LHCN-M2 (cell line): ENCODE results near the gene PLA2G12A. TPM values are rescaled to one million over a fixed set of nuclear protein-coding genes. Genes with fewer than 3 reads are reported as not detected.

Experiments used
- DNase-seq: peaks from one replicate; pipeline ENCODE4 v3.0.0-alpha.2; 2012; ENCODE audit warnings: low read depth
- total RNA-seq: library from RNA; depleted of rRNA; stranded (reverse); fragments of >200 nt; gene quantifications from 2 replicates; pipeline ENCODE4 v1.2.3, GENCODE V29; 2014

The PLA2G12A gene
- total RNA-seq, 1 experiment from 2014 or later = 15.2 TPM

GRCh38 chr4:109729117-109729717 is 653 bp downstream of the PLA2G12A start:
- no peak for DNase-seq

- no peak for DNase-seq
Measured at GRCh38 chr4:109728385-109728784, 1.5 kb downstream of the PLA2G12A start.

- DNase-seq = no peak
Measured at GRCh38 chr4:109723110-109723509, 6.8 kb downstream of the PLA2G12A start.

- no peak for DNase-seq
Measured at GRCh38 chr4:109722357-109722756, 7.5 kb downstream of the PLA2G12A start.

- DNase-seq = peak; percentile 46
Measured at GRCh38 chr4:109721033-109721432, 8.8 kb downstream of the PLA2G12A start.

GRCh38 chr4:109719604-109720003 is 10.3 kb downstream of the PLA2G12A start:
- DNase-seq = no peak

- DNase-seq = no peak
Measured at GRCh38 chr4:109718759-109719158, 11.1 kb downstream of the PLA2G12A start.

- no peak for DNase-seq
Measured at GRCh38 chr4:109713500-109713899, 16.4 kb downstream of the PLA2G12A start.

- no peak for DNase-seq
Measured at GRCh38 chr4:109708990-109709389, 20.9 kb downstream of the PLA2G12A start.

GRCh38 chr4:109708435-109708834 is 21.4 kb downstream of the PLA2G12A start:
- DNase-seq = no peak

GRCh38 chr4:109703664-109704361 is 26.1 kb downstream of the PLA2G12A start:
- peak; percentile 16 for DNase-seq

- DNase-seq = peak; percentile 75
Measured at GRCh38 chr4:109702950-109703663, 26.8 kb downstream of the PLA2G12A start, which contains the start of gene CASP6. Gene CASP6, minus strand, starts transcription at chr4:109703445. Its CDS starts 50 bp downstream, at chr4:109703395.

- no peak for DNase-seq
Measured at GRCh38 chr4:109701566-109702410, 28.1 kb downstream of the PLA2G12A start.

GRCh38 chr4:109699553-109700225 is 30.2 kb downstream of the PLA2G12A start:
- DNase-seq = no peak

GRCh38 chr4:109698656-109699055 is 31.2 kb downstream of the PLA2G12A start:
- no peak for DNase-seq

- peak; percentile 27 for DNase-seq
Measured at GRCh38 chr4:109691411-109691920, 38.4 kb downstream of the PLA2G12A start.

GRCh38 chr4:109690690-109691410 is 39.0 kb downstream of the PLA2G12A start:
- DNase-seq = no peak

- DNase-seq = no peak
Measured at GRCh38 chr4:109684727-109685126, 45.1 kb downstream of the PLA2G12A start.

- DNase-seq = no peak
Measured at GRCh38 chr4:109683621-109684253, 46.1 kb downstream of the PLA2G12A start.

GRCh38 chr4:109682875-109683274 is 47.0 kb downstream of the PLA2G12A start:
- DNase-seq = no peak
